WERI-Rb-1 (cell line): ENCODE results near the gene AP5Z1.

ENCODE experiments used
- DNase-seq: peaks from one replicate; pipeline ENCODE4 v3.0.0-alpha.2; 2020
- H3K27ac ChIP-seq: fragments of 250-450 bp; sonication (Bioruptor Pico); 2 replicates; pipeline ENCODE4 v1.5.1; 2020; ENCODE audit warnings: mild to moderate bottlenecking, moderate library complexity
- H3K27me3 ChIP-seq: fragments of 250-450 bp; sonication (Bioruptor Pico); 2 replicates; pipeline ENCODE4 v1.5.1; 2021; ENCODE audit warnings: mild to moderate bottlenecking, low read depth, moderate library complexity; ENCODE audit not compliant: insufficient read depth, severe bottlenecking
- H3K36me3 ChIP-seq: fragments of 250-450 bp; sonication (Bioruptor Pico); 2 replicates; pipeline ENCODE4 v1.5.1; 2020; ENCODE audit warnings: mild to moderate bottlenecking, moderate library complexity
- H3K4me3 ChIP-seq: 2 replicates; pipeline ENCODE4 v1.5.1; 2011; ENCODE audit warnings: low read depth, mild to moderate bottlenecking, control low read depth, low read length
- H3K9me3 ChIP-seq: fragments of 250-450 bp; sonication (Bioruptor Pico); 2 replicates; pipeline ENCODE4 v1.5.1; 2021; ENCODE audit warnings: mild to moderate bottlenecking, moderate library complexity; ENCODE audit not compliant: severe bottlenecking
- TF ChIP-seq, protein P1 (sequence below): IDR thresholded peaks from 2 replicates; pipeline ENCODE4 v1.5.1; 2011; ENCODE audit warnings: low read depth, mild to moderate bottlenecking, control low read depth, inconsistent platforms, low read length

Gene AP5Z1

DNA sequence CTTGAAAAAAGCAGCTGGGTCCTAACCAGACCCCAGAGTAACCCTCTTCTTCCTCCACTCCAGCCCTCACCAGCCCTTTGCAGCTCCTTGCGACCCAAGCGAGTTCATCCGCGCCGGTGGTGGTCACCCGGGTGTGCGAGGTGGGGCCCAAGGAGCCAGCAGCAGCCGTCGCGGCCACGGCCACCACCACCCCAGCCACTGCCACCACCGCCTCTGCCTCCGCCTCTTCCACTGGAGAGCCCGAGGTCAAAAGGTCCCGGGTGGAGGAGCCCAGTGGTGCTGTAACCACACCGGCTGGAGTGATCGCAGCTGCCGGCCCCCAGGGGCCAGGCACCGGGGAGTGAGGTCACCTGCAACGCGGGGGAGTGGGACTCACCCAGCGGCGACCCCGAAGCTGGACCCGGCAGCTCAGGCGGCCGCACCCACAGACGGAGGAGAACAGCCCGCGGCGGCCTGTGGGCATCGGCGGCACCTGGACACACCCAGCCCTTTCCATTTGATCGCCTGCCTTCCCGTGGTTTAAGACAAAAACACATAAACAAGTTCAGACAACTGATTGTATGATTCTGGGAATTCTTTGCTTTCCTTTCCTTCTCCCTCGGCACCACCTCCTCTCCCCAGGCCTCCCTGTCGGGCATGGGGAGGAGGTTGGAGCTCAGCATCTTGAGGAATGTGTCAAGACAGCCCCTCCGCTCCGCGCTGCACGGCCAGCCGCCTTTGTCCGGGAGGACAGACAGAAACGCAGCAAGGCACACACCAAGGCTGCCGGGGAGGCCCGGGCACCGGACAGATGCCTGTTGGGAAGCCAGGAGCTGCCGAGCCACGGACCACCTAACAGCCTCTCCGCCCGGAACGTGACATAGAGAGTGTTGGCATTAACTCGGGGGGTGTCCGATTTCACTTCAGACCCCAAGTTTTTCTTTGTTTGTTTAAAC lies 13.0 kb upstream of the AP5Z1 start:
- H3K36me3 ChIP-seq, result peaks cover 62% of the 10 kb centered on the region
- TF ChIP-seq, protein P1, sequence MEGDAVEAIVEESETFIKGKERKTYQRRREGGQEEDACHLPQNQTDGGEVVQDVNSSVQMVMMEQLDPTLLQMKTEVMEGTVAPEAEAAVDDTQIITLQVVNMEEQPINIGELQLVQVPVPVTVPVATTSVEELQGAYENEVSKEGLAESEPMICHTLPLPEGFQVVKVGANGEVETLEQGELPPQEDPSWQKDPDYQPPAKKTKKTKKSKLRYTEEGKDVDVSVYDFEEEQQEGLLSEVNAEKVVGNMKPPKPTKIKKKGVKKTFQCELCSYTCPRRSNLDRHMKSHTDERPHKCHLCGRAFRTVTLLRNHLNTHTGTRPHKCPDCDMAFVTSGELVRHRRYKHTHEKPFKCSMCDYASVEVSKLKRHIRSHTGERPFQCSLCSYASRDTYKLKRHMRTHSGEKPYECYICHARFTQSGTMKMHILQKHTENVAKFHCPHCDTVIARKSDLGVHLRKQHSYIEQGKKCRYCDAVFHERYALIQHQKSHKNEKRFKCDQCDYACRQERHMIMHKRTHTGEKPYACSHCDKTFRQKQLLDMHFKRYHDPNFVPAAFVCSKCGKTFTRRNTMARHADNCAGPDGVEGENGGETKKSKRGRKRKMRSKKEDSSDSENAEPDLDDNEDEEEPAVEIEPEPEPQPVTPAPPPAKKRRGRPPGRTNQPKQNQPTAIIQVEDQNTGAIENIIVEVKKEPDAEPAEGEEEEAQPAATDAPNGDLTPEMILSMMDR, result no peak

DNA sequence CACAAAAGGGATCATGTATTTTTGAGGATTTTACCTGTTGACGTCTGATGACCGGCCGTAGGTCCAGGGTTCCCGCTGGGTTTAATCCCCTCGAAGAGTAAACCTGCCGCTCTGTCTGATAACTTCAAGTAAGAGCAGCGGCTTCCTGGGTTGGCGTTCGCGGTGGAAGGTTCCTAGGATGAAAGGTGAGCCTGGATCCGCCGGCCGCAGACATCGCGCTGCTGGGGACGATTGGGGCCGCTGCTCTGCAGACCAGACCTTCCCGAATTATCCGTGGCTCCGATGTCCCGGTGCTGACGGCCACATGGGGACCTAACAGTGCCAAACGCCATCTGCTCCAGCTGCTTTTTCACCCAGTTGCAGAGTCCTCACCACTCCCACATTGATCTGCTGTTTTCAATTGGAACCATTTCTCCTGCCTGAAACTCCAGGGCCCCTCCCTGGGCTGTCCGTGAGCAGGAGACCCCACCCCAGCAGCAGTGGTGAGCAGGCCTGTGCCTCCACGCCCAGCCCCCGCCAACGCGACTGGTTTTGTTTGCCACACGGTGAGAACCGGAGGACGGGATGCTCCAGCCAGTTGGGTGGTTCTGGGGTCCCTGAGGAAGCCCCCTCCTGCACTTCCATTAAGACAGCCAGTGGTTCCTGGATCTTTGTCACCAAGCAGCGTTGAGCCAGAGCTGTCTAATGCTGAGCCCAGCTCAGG lies 12.2 kb upstream of the AP5Z1 start:
- TF ChIP-seq, protein P1, result no peak
- Histone ChIP-seq H3K4me3 (no peak overlapping the region), H3K27ac (no peak overlapping the region), H3K9me3 (no peaks in the 10 kb centered on the region), H3K27me3 (no peaks in the 10 kb centered on the region), H3K36me3 (peaks cover 55% of the 10 kb centered on the region)
- no peak for DNase-seq

More for the DNA sequence above, 13.0 kb upstream of the AP5Z1 start:
- no peak overlapping the region for H3K4me3 ChIP-seq
- H3K9me3 ChIP-seq, result no peaks in the 10 kb centered on the region
- DNase-seq, result no peak
- no peaks in the 10 kb centered on the region for H3K27me3 ChIP-seq
- H3K27ac ChIP-seq, result no peak overlapping the region

DNA sequence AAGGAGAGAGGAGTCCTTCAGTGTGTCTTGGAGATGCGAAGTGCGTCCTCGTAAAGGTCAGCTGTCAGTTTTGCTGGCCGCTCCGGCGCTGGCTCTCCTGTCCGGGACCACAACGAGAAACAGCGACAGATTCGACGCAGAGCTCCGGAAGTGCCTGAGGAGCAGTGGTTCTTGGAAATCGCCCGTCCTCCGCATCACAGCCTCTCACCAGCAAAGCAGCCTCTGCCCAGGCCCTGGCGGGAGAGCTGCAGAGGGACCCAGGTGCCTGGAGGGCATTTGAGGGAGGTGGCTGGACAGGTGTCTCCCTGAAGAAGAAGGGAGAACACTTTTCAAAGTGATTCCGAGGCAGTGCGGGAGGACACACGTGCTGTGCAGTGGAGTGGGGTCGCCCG lies 11.6 kb upstream of the AP5Z1 start:
- no peak overlapping the region for H3K27ac ChIP-seq
- DNase-seq, result no peak
- no peaks in the 10 kb centered on the region for H3K27me3 ChIP-seq
- no peak overlapping the region for H3K4me3 ChIP-seq
- TF ChIP-seq, protein P1, result no peak
- H3K36me3 ChIP-seq, result peaks cover 50% of the 10 kb centered on the region
- no peaks in the 10 kb centered on the region for H3K9me3 ChIP-seq

DNA sequence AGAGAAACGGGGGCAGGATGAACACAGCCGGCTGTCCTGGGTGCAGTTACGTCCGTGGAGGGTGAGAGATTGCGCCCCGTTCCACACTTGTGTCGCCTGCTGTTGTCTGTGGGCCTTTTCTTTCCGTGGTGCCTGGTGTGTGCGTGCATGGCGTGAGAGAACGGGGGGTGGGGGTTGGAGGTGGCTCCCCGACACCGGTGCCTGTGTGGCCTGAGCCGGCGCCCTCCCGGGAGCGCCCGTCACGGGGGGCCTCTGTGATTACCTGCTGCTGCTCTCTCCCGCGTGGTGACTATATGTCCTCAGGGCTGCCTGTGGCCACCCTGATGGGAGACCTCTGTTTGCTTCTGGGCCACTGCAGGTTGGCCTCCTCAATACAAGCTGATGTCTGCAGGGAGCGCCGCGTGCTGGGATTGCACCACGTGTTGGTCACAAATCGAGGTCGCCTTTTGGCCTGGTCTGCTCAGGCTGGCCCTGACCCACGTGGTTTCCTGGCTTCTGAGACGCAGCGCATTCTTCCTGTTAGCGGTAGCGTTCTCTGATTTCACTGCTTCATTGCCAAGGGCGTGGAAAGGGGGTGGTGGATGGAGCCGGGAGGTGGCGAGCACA lies 10.9 kb upstream of the AP5Z1 start:
- Histone ChIP-seq H3K4me3 (no peak overlapping the region), H3K27me3 (no peaks in the 10 kb centered on the region), H3K9me3 (no peaks in the 10 kb centered on the region), H3K27ac (no peak overlapping the region), H3K36me3 (peaks cover 45% of the 10 kb centered on the region)
- DNase-seq, result no peak
- TF ChIP-seq, protein P1, result no peak

DNA sequence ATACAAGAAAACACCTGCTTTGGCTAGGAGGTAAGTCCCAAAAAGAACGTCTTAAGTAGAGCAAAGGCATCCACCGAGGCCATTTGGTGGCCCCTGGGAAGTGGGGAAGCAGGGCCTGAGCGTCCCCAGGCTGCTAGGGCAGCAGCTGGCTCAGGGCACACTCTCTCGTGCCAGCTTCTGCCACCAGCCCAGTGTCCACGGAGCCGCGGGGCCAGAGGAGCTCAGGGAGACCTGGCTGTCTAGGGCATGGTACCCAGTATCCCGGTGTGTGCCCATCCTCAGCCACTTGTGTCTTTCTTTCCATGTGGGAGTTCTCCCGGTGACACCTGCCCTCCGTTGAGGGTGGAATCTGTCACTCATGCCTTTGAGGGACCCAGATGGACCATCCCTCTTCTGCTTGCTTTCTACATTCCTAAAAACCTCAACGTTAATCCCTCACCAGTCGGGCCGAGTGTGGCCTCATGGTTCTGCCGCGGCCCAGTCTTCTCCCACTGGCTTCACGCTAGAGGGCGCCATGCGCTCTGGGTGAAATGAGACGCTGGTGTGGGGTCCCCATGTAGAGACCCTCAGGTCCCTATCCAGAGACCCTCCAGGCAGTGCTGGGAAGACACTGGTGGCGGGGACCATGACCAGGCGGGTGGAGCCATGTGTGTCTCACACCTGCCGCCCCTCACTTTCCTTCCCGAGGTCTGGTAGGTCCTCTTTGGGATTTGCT lies 9.5 kb upstream of the AP5Z1 start:
- no peaks in the 10 kb centered on the region for H3K27me3 ChIP-seq

More for the DNA sequence above, 9.5 kb upstream of the AP5Z1 start:
- Histone ChIP-seq H3K9me3 (no peaks in the 10 kb centered on the region), H3K36me3 (peaks cover 35% of the 10 kb centered on the region), H3K4me3 (no peak overlapping the region), H3K27ac (no peak overlapping the region)
- DNase-seq, result no peak
- TF ChIP-seq, protein P1, result no peak
